Measurements from ENCODE around the gene KLRB1.
"Not testable (repeated sequence)": the region's sequence is repeated elsewhere in the genome, so short reads cannot be mapped to it uniquely, and the experiment has no call there.

Gene KLRB1

GRCh38 chr12:9619411-9620179, 11.9 kb upstream of the KLRB1 start:
- no peak for DNase-seq

- DNase-seq, result not testable (repeated sequence)
These were observed 11.2 kb upstream of the KLRB1 start for GRCh38 chr12:9618906-9619305.

GRCh38 chr12:9617124-9617523, 9.4 kb upstream of the KLRB1 start:
- no peak for DNase-seq

- no peak for DNase-seq
These were observed 7.9 kb upstream of the KLRB1 start for GRCh38 chr12:9615420-9616136.

GRCh38 chr12:9610606-9611005, 2.9 kb upstream of the KLRB1 start:
- DNase-seq, result not testable (repeated sequence)

- no peak for DNase-seq
These were observed 862 bp downstream of the KLRB1 start for GRCh38 chr12:9606736-9607372.

GRCh38 chr12:9606247-9606646, 1.5 kb downstream of the KLRB1 start:
- DNase-seq, result no peak

GRCh38 chr12:9605483-9605882, 2.2 kb downstream of the KLRB1 start:
- DNase-seq, result no peak

GRCh38 chr12:9604287-9604686, 3.4 kb downstream of the KLRB1 start:
- no peak for DNase-seq

- not testable (repeated sequence) for DNase-seq
These were observed 7.3 kb downstream of the KLRB1 start for GRCh38 chr12:9600426-9600825.

- no peak for DNase-seq
These were observed 9.4 kb downstream of the KLRB1 start for GRCh38 chr12:9598363-9598762.

GRCh38 chr12:9597365-9597764, 10.4 kb downstream of the KLRB1 start:
- no peak for DNase-seq

GRCh38 chr12:9590441-9590840, 17.3 kb downstream of the KLRB1 start:
- DNase-seq, result no peak

GRCh38 chr12:9588749-9589148, 19.0 kb downstream of the KLRB1 start:
- no peak for DNase-seq

- DNase-seq, result no peak
These were observed 19.6 kb downstream of the KLRB1 start for GRCh38 chr12:9587987-9588600.

- DNase-seq, result not testable (repeated sequence)
These were observed 30.0 kb downstream of the KLRB1 start for GRCh38 chr12:9577729-9578128.

- not testable (repeated sequence) for DNase-seq
These were observed 40.6 kb downstream of the KLRB1 start for GRCh38 chr12:9567151-9567550.

- DNase-seq, result not testable (repeated sequence)
These were observed 41.6 kb downstream of the KLRB1 start for GRCh38 chr12:9566113-9566512.

GRCh38 chr12:9564418-9564817, 43.3 kb downstream of the KLRB1 start:
- not testable (repeated sequence) for DNase-seq

- not testable (repeated sequence) for DNase-seq
These were observed 44.8 kb downstream of the KLRB1 start for GRCh38 chr12:9562841-9563453.

GRCh38 chr12:9545489-9545888, 62.2 kb downstream of the KLRB1 start:
- not testable (repeated sequence) for DNase-seq

Data from NCI-H2029 (cell line).